GM12872 (cell line): ENCODE data around the gene SGMS2.

Experiments used
- CTCF ChIP-seq: IDR thresholded peaks from 3 replicates; pipeline ENCODE4 v1.5.1; 2011; ENCODE audit warnings: low read depth, mild to moderate bottlenecking, low read length, moderate library complexity; ENCODE audit not compliant: insufficient read depth

SGMS2 gene

DNA sequence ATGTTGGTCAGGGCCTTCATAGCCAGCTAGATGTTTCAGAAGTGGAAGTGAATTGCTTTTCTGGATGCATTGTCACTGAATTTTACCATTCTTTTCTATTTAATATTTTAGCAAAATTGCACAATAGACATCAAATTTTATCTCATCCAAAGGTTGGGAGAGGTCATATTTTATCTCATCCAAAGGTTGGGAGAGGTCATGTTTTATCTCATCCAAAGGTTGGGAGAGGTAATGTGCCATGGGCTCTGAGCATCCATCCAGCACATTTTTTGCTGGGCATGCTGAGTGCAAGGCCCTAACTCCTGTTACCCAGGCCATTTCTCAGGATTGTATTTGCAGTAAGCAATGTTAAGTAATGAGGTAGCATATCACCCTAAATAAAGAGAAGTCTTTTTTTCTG, 91.9 kb downstream of the SGMS2 start:
- TF ChIP-seq CTCF = no peak

DNA sequence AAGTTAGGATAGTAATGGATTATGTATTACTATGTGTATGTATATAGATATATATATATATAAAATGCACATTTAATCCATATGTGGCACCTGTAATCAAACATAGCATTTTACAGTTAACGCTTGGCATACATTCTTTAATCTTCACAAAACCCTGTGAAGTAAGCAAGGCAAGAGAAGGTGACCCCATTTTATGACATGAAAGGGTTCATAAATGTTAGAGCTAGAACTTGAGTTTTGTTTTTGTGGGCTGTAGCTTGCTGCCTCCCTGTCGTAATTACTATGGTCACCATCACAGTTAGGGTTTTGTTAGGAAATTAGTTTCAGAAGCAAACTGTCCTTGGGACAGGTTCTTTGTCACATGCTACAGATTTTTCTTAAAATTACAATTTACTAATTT, 92.8 kb downstream of the SGMS2 start:
- TF ChIP-seq CTCF = no peak

DNA sequence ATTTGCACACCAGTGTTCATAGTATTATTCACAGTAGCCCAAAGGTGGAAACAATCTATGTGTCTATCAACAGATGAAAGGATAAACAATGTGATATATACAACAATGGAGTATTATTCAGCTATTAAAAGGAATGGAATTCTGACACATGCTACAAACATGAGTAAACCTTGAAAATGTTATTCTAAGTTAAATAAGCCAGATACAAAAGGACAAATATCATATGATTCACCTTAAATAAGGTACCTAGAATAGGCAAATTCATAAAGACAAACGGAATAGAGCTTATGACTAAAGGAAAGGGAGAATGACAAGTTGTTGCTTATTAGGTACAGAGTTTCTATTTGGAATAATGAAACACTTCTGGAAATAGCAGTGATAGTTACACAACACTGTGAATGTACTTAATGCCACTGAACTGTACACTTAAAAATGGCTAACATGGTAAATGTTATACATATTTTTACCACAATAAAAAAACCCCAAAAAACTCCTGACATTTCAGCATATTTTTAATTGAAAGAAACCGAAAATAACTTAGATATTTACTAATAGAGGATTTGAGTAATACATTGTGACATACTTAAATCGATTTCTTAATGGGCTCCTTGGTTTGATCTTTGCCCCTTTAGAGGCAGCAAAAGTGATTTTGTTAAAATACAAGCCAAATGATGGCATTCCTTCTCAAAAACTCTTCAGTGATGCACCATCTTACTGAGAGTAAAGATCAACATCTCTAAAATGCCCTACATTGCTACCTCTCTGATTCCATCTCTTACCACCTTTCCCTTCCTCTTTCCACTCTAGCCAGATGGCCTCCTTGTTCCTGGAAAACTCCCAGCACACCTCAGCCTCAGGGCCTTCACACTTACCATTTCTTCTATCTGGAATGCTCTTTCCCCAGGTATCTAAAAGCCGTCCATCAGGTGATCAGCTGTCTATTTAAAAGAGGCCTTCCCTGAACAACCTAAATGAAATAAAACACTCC, 98.0 kb downstream of the SGMS2 start:
- TF ChIP-seq CTCF = no peak

- TF ChIP-seq CTCF = no peak
Observed at GRCh38 chr4:107930821-107931774, 106.4 kb downstream of the SGMS2 start, which contains the start of gene CYP2U1. Gene CYP2U1, plus strand, starts transcription at chr4:107931549. Its CDS starts 95 bp downstream, at chr4:107931644.

GRCh38 chr4:107931775-107932321, 107.1 kb downstream of the SGMS2 start:
- TF ChIP-seq CTCF = no peak

DNA sequence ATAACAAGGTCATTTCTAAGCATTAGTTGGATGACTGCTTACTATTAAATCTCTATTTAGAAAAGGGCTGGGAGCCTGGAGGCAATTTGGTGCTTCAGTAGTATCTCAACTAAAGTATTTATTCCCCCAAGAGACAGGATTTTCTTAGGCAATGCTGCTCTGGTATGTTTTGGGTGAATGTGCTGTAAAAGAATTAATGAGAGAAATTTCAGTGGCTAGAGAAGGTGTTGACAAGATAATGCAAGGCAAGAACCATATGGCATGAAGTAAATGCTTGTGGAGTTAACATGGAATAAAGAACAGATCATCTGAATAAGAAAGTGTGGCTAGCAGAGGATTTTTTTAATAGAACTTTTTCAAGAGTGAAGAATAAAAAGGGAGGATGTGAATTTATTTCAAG, 110.5 kb downstream of the SGMS2 start:
- TF ChIP-seq CTCF = no peak

DNA sequence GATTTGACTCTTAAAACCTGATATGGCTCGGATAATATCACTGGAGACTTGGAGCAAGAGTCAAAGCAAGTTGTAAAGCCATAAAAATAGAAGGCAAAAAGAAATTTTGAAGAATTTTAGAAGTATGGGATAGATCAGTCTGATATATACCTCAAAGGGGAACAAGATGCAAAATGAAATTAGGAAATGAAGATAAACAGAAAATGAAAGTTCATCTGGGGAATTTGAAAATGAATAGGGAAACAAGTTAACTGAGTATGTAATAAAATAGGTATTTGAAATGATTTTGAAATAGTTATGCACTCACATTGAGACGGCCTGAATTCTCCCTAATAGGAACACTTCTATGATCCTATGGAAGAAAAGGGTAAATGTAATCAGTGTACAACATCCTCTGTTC, 112.3 kb downstream of the SGMS2 start:
- no peak for TF ChIP-seq CTCF
